Activated naive CD8-positive, alpha-beta T cell treated with anti-CD3 and anti-CD28 coated beads for 36 hours (primary cell): Measurements from ENCODE around the gene CCNE1. TPM values are rescaled to one million over a fixed set of nuclear protein-coding genes. Genes with fewer than 3 reads are reported as not detected.
A peak's percentile ranks its signal among the peaks of the same experiment; 100 is the strongest.

Experiments used
- DNase-seq: peaks from one replicate; pipeline ENCODE4 v3.0.0; 2021
- H3K27ac Mint-ChIP-seq: one replicate; pipeline ENCODE4 v1.8.0; 2022; ENCODE audit warnings: mild to moderate bottlenecking, moderate library complexity, mixed read lengths
- H3K27me3 Mint-ChIP-seq: one replicate; pipeline ENCODE4 v1.8.0; 2022; ENCODE audit warnings: mild to moderate bottlenecking, mixed read lengths
- H3K36me3 Mint-ChIP-seq: one replicate; pipeline ENCODE4 v1.8.0; 2021; ENCODE audit warnings: mild to moderate bottlenecking, mixed read lengths
- H3K4me1 Mint-ChIP-seq: one replicate; pipeline ENCODE4 v1.8.0; 2021; ENCODE audit warnings: mixed read lengths
- H3K4me3 Mint-ChIP-seq: one replicate; pipeline ENCODE4 v1.8.0; 2022; ENCODE audit warnings: mild to moderate bottlenecking, moderate library complexity, mixed read lengths
- H3K9me3 Mint-ChIP-seq: one replicate; pipeline ENCODE4 v1.8.0; 2022; ENCODE audit warnings: mixed read lengths
- total RNA-seq, 2 experiments: library from RNA; stranded (reverse); gene quantifications; one replicate each; pipeline ENCODE4 v1.2.3, GENCODE V29; 2021

Gene CCNE1
- total RNA-seq, 2 experiments from 2014 or later, result 36.9 to 38.4 TPM

GRCh38 chr19:29841559-29842367 is 30.0 kb downstream of the CCNE1 start:
- DNase-seq, result no peak
- no peak overlapping the region for H3K4me3 Mint-ChIP-seq
- H3K9me3 Mint-ChIP-seq, result no peaks in the 10 kb centered on the region
- H3K4me1 Mint-ChIP-seq, result peaks cover 30% of the 10 kb centered on the region
- H3K27me3 Mint-ChIP-seq, result no peaks in the 10 kb centered on the region
- H3K36me3 Mint-ChIP-seq, result no peaks in the 10 kb centered on the region
- no peak overlapping the region for H3K27ac Mint-ChIP-seq

- Mint-ChIP-seq H3K9me3 (no peaks in the 10 kb centered on the region), H3K36me3 (no peaks in the 10 kb centered on the region), H3K27ac (no peak overlapping the region), H3K4me1 (peaks cover 22% of the 10 kb centered on the region), H3K27me3 (no peaks in the 10 kb centered on the region), H3K4me3 (no peak overlapping the region)
- DNase-seq, result no peak
Observed at GRCh38 chr19:29842471-29843179, 30.8 kb downstream of the CCNE1 start.

GRCh38 chr19:29843180-29844051 is 31.6 kb downstream of the CCNE1 start:
- DNase-seq, result peak; percentile 22
- H3K9me3 Mint-ChIP-seq, result no peaks in the 10 kb centered on the region
- H3K27ac Mint-ChIP-seq, result no peak overlapping the region
- no peaks in the 10 kb centered on the region for H3K27me3 Mint-ChIP-seq
- H3K4me1 Mint-ChIP-seq, result peaks cover 15% of the 10 kb centered on the region
- no peaks in the 10 kb centered on the region for H3K36me3 Mint-ChIP-seq
- peak overlapping the region; percentile 64 for H3K4me3 Mint-ChIP-seq

- Mint-ChIP-seq H3K36me3 (no peaks in the 10 kb centered on the region), H3K27me3 (no peaks in the 10 kb centered on the region), H3K4me1 (peaks cover 15% of the 10 kb centered on the region), H3K9me3 (no peaks in the 10 kb centered on the region), H3K27ac (peak overlapping the region; percentile 85), H3K4me3 (peak overlapping the region; percentile 86)
- peak; percentile 96 for DNase-seq
Observed at GRCh38 chr19:29844891-29845573, 33.2 kb downstream of the CCNE1 start.

GRCh38 chr19:29845574-29846176 is 33.9 kb downstream of the CCNE1 start:
- H3K27ac Mint-ChIP-seq, result peak overlapping the region; percentile 85
- peaks cover 15% of the 10 kb centered on the region for H3K4me1 Mint-ChIP-seq
- peak overlapping the region; percentile 86 for H3K4me3 Mint-ChIP-seq
- no peaks in the 10 kb centered on the region for H3K27me3 Mint-ChIP-seq
- H3K36me3 Mint-ChIP-seq, result no peaks in the 10 kb centered on the region
- H3K9me3 Mint-ChIP-seq, result no peaks in the 10 kb centered on the region
- peak; percentile 68 for DNase-seq

DNA sequence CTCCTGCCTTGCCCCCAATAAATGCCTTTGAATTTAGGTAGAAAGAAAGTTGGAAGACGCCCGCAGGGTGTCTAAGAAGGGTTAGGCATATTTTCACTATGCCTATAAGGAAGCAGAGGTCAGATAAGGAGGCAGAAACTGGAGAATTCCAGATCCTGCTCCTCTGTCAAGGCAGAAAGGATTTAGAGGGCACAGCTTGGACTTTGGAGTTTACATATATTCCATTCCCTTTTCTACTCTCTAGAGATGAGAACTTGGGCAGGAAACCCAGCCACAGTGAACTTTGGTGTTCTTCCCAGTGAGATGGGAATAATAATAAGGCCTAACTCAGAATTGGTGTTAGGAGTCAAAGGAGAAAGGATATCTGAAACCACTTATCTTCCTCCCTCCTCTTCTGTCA is 37.4 kb downstream of the CCNE1 start:
- H3K4me3 Mint-ChIP-seq, result no peak overlapping the region
- no peak for DNase-seq
- no peaks in the 10 kb centered on the region for H3K27me3 Mint-ChIP-seq
- H3K36me3 Mint-ChIP-seq, result no peaks in the 10 kb centered on the region
- no peak overlapping the region for H3K27ac Mint-ChIP-seq
- peaks cover 30% of the 10 kb centered on the region for H3K4me1 Mint-ChIP-seq
- no peaks in the 10 kb centered on the region for H3K9me3 Mint-ChIP-seq

- Mint-ChIP-seq H3K4me3 (no peak overlapping the region), H3K27ac (no peak overlapping the region), H3K27me3 (no peaks in the 10 kb centered on the region), H3K9me3 (no peaks in the 10 kb centered on the region), H3K36me3 (no peaks in the 10 kb centered on the region), H3K4me1 (peaks cover 28% of the 10 kb centered on the region)
- DNase-seq, result no peak
Observed at GRCh38 chr19:29850482-29850881, 38.7 kb downstream of the CCNE1 start.

DNA sequence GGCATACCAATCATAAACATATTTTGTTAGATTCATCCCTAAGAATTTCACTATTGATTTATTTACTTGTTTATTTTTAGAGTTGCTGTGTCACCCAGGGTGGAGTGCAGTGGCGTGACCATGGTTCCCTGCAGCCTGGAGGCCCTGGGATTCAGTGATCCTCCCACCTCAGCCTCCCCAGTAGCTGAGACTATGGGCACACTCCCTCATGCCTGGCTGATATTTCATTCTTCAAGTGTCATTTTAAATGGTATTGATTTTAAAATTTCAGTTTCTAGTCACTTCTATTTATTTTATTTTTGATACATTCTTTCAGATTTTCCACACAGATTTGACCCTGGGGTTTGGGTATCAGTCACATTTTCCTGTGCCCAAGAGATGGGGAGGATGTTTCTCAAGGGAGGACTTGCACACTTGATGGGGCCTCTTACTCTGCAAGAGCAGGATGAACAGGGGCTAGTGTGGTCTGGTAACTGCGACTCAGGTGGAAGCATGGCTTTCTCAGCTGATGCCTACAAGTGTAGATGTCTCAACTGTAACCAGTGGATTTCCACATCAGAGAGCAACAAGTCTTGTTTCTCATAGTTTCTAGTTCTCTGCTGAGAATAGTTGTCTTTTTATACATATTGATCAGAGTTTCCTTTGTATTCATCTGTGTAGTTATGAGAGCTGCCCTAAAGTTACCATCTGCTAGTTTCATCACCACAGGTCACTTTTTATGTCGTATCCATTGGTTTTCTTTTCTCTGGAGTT is 40.2 kb downstream of the CCNE1 start:
- H3K4me1 Mint-ChIP-seq, result peaks cover 21% of the 10 kb centered on the region
- H3K36me3 Mint-ChIP-seq, result no peaks in the 10 kb centered on the region
- no peaks in the 10 kb centered on the region for H3K27me3 Mint-ChIP-seq
- DNase-seq, result peak; percentile 65
- no peaks in the 10 kb centered on the region for H3K9me3 Mint-ChIP-seq
- no peak overlapping the region for H3K4me3 Mint-ChIP-seq
- H3K27ac Mint-ChIP-seq, result peak overlapping the region; percentile 75

- DNase-seq, result no peak
- Mint-ChIP-seq H3K27ac (no peak overlapping the region), H3K4me3 (no peak overlapping the region), H3K36me3 (no peaks in the 10 kb centered on the region), H3K27me3 (peaks cover 3% of the 10 kb centered on the region), H3K4me1 (peaks cover 23% of the 10 kb centered on the region), H3K9me3 (no peaks in the 10 kb centered on the region)
Observed at GRCh38 chr19:29854033-29854432, 42.2 kb downstream of the CCNE1 start.

- Mint-ChIP-seq H3K4me3 (no peak overlapping the region), H3K27me3 (peaks cover 3% of the 10 kb centered on the region)
Observed at GRCh38 chr19:29855087-29855486, 43.3 kb downstream of the CCNE1 start.

GRCh38 chr19:29855741-29856500 is 44.1 kb downstream of the CCNE1 start:
- H3K36me3 Mint-ChIP-seq, result no peaks in the 10 kb centered on the region
- H3K4me1 Mint-ChIP-seq, result peaks cover 21% of the 10 kb centered on the region
- H3K27me3 Mint-ChIP-seq, result peaks cover 3% of the 10 kb centered on the region
- no peak for DNase-seq
- no peak overlapping the region for H3K4me3 Mint-ChIP-seq
- H3K27ac Mint-ChIP-seq, result no peak overlapping the region
- H3K9me3 Mint-ChIP-seq, result no peaks in the 10 kb centered on the region

More at GRCh38 chr19:29855087-29855486, 43.3 kb downstream of the CCNE1 start:
- Mint-ChIP-seq H3K9me3 (no peaks in the 10 kb centered on the region), H3K36me3 (no peaks in the 10 kb centered on the region), H3K27ac (no peak overlapping the region), H3K4me1 (peaks cover 21% of the 10 kb centered on the region)
- no peak for DNase-seq

GRCh38 chr19:29858000-29858596 is 46.3 kb downstream of the CCNE1 start:
- peaks cover 5% of the 10 kb centered on the region for H3K4me1 Mint-ChIP-seq
- H3K4me3 Mint-ChIP-seq, result no peak overlapping the region
- H3K27me3 Mint-ChIP-seq, result peaks cover 12% of the 10 kb centered on the region
- H3K36me3 Mint-ChIP-seq, result no peaks in the 10 kb centered on the region
- DNase-seq, result peak; percentile 41
- H3K9me3 Mint-ChIP-seq, result no peaks in the 10 kb centered on the region
- H3K27ac Mint-ChIP-seq, result no peak overlapping the region

GRCh38 chr19:29858621-29859020 is 46.8 kb downstream of the CCNE1 start:
- Mint-ChIP-seq H3K4me3 (no peak overlapping the region), H3K27ac (no peak overlapping the region), H3K4me1 (peaks cover 4% of the 10 kb centered on the region), H3K36me3 (no peaks in the 10 kb centered on the region), H3K27me3 (peaks cover 12% of the 10 kb centered on the region), H3K9me3 (no peaks in the 10 kb centered on the region)
- DNase-seq, result no peak
